T-cell (primary cell): ENCODE data around the gene HAVCR2. TPM values are rescaled to one million over a fixed set of nuclear protein-coding genes. Genes with fewer than 3 reads are reported as not detected.

Experiments
- ATAC-seq, 4 experiments: fragments of 200-7000 bp in 3 of 4; fragments of 150-1000 bp in 1 of 4; cut with Tn5 transposase; replicated peaks in 1 of 4; 1 replicate in 3 of 4; 2 replicates in 1 of 4; pipeline ENCODE4 v1.10.0; 2021; ENCODE audit warnings: moderate library complexity in 3 of 4, mild to moderate bottlenecking in 2 of 4, moderate number of reproducible peaks in 1 of 4
- CTCF ChIA-PET, 2 donors: fragments of 300-600 bp; sonication (Branson Sonifier 250); formaldehyde crosslinking; loops; one replicate each; lab custom pipeline; 2022; ENCODE audit warnings: antibody characterized with exemption in 2 of 2; lab: Charles Lee
- POLR2A ChIA-PET, 2 donors: fragments of 300-600 bp; sonication (Branson Sonifier 250); formaldehyde crosslinking; loops; one replicate each; lab custom pipeline; 2022; ENCODE audit warnings: antibody characterized with exemption in 2 of 2; lab: Charles Lee
- DNase-seq, 35 experiments: peaks; one replicate each; pipeline versions ENCODE4 v3.0.0 to v3.0.0-alpha.2; 2013 to 2023
- H3K27ac ChIP-seq: one replicate; pipeline ENCODE4 v1.5.1; 2013; ENCODE audit warnings: low read length
- H3K27me3 ChIP-seq, 2 experiments: replicated peaks in 1 of 2; 1 replicate in 1 of 2; 2 replicates in 1 of 2; pipeline versions ENCODE4 v1.6.1 to v1.7.0; 2013; ENCODE audit warnings: low read length in 1 of 2, mixed read lengths in 1 of 2; ENCODE audit not compliant: control insufficient read depth in 2 of 2, insufficient read depth in 2 of 2; ENCODE audit errors: extremely low read depth in 1 of 2
- H3K36me3 ChIP-seq, 2 donors: 1 replicate in 1 of 2; 2 replicates in 1 of 2; pipeline versions ENCODE4 v1.6.1 to v1.7.0; 2013; ENCODE audit warnings: low read length in 1 of 2; ENCODE audit not compliant: control insufficient read depth in 2 of 2, insufficient read depth in 1 of 2; ENCODE audit errors: extremely low read depth in 1 of 2
- H3K4me1 ChIP-seq, 2 experiments: 1 replicate in 1 of 2; 2 replicates in 1 of 2; pipeline versions ENCODE4 v1.6.1 to v1.7.0; 2013; ENCODE audit warnings: low read length in 2 of 2, mixed read lengths in 1 of 2; ENCODE audit not compliant: insufficient read depth in 2 of 2, control insufficient read depth in 1 of 2; ENCODE audit errors: extremely low read depth in 1 of 2
- H3K4me3 ChIP-seq, 2 donors: 1 replicate in 1 of 2; 2 replicates in 1 of 2; pipeline versions ENCODE4 v1.5.1 to v1.7.0; 2013; ENCODE audit warnings: mild to moderate bottlenecking in 2 of 2, low read length in 1 of 2, moderate library complexity in 1 of 2; ENCODE audit not compliant: control insufficient read depth in 1 of 2; ENCODE audit errors: extremely low read depth in 1 of 2
- H3K9me3 ChIP-seq: 2 replicates; pipeline ENCODE4 v1.7.0; 2013
- H3K27ac Mint-ChIP-seq, 2 donors: one replicate each; pipeline ENCODE4 v1.8.0; 2020 to 2021; ENCODE audit warnings: mild to moderate bottlenecking in 2 of 2, mixed read lengths in 2 of 2
- H3K27me3 Mint-ChIP-seq, 2 donors: one replicate each; pipeline ENCODE4 v1.8.0; 2021 to 2022; ENCODE audit warnings: mixed read lengths in 2 of 2
- H3K36me3 Mint-ChIP-seq: one replicate; pipeline ENCODE4 v1.8.0; 2021; ENCODE audit warnings: mixed read lengths
- H3K4me1 Mint-ChIP-seq, 3 donors: one replicate each; pipeline ENCODE4 v1.8.0; 2020 to 2022; ENCODE audit warnings: mixed read lengths in 3 of 3, mild to moderate bottlenecking in 1 of 3
- H3K4me3 Mint-ChIP-seq, 3 donors: one replicate each; pipeline ENCODE4 v1.8.0; 2020 to 2022; ENCODE audit warnings: mild to moderate bottlenecking in 3 of 3, mixed read lengths in 3 of 3, moderate library complexity in 3 of 3
- H3K9me3 Mint-ChIP-seq, 3 donors: one replicate each; pipeline ENCODE4 v1.8.0; 2020 to 2022; ENCODE audit warnings: mixed read lengths in 3 of 3
- WGBS: methylation state at CpG from one replicate; pipeline ENCODE4 v1.1.5; 2013; ENCODE audit warnings: missing lambda C conversion rate; ENCODE audit not compliant: insufficient coverage; 5-methylcytosine and 5-hydroxymethylcytosine counted together
- total RNA-seq, 35 experiments: library from RNA in 6 of 35; stranded (reverse) in 6 of 35; fragments of 120-200 nt in 1 of 35; gene quantifications; one replicate each; pipeline versions ENCODE4 v1.2.1 to v1.2.4 and lab custom pipeline; 2013 to 2026

HAVCR2 gene
- total RNA-seq, 5 donors from 2014 or later (not counting 1 experiment from before 2014, with no cell fraction given) = 2.2 to 4.6 (median 3.2) TPM

DNA sequence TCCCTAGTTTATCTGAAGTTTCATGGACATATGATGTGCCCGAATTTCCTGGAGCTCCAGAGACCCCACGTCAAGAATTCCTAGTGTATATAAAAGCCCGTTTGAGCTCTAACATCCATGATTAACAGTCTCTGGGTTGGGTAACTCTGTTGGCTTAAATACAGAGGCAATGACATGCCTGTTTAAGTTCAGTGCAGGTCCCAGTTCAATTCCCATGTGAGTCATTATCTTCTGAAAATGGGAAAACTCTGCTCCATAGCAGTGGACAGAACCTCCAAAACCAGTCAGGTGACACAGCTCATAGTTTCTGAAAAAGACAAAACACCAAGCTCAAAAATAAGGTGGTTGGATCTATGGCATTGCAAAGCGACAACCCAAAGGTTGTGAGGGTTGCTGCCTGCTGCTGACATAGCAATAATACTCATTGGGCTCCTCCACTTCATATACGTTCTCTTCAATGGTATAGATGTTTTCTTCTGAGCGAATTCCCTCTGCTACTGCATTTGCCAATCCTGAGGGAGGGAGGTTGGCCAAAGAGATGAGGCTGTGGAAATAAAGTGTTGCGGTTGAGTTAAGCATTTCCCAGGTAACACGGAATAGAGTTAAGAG is 22.0 kb downstream of the HAVCR2 start:
- Mint-ChIP-seq H3K27ac (no peak overlapping the region), H3K36me3 (peaks cover 19% of the 10 kb centered on the region), H3K9me3 (no peaks in the 10 kb centered on the region), H3K27me3 (no peaks in the 10 kb centered on the region), H3K4me1 (peaks cover 0 to 2% (median 0%) of the 10 kb centered on the region in 3 donors), H3K4me3 (no peak overlapping the region)
- H3K27me3 ChIP-seq = no peaks in the 10 kb centered on the region
- H3K4me1 ChIP-seq = no peaks in the 10 kb centered on the region
- H3K36me3 ChIP-seq = peaks cover 0 to 2% of the 10 kb centered on the region in 2 donors
- ChIA-PET POLR2A (interaction anchor here in 1 of 2 donors (0.6 kb wide), 1 partner anchor 748 kb away, joined by 4 read pairs; no protein-coding TSS in a partner anchor), CTCF (no interaction called here)
- no peak overlapping the region for H3K27ac ChIP-seq
- no peaks in the 10 kb centered on the region for H3K9me3 ChIP-seq
- ATAC-seq (no peak), DNase-seq (no peak)
- no peak overlapping the region for H3K4me3 ChIP-seq
- WGBS = 83% methylated on average over 1 of the region's 8 CpGs

DNA sequence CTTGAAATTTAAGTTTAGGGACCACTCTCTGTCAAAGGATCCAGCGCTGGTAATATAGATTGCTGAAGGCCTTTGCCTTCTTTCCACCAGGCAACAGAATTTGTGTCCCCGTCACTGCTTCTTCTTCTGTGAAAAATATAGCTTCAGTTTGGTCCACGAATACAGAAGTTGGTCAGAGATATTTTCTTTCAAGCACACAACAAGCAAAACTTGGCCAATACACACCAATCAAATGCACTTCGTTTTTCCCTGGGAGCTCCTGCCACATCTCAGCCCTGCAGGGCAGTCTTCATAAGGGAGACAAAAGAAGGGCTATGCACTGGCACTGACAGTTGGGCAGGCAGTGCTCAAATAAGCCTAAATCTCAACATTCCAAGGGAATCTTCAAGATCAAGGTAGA is 22.9 kb downstream of the HAVCR2 start:
- Mint-ChIP-seq H3K36me3 (peaks cover 14% of the 10 kb centered on the region), H3K27ac (no peak overlapping the region), H3K4me3 (no peak overlapping the region), H3K9me3 (no peaks in the 10 kb centered on the region), H3K4me1 (peaks cover 0 to 2% (median 0%) of the 10 kb centered on the region in 3 donors), H3K27me3 (no peaks in the 10 kb centered on the region)
- Histone ChIP-seq H3K9me3 (no peaks in the 10 kb centered on the region), H3K27me3 (no peaks in the 10 kb centered on the region), H3K36me3 (peaks cover 0 to 2% of the 10 kb centered on the region in 2 donors), H3K4me1 (no peaks in the 10 kb centered on the region), H3K4me3 (no peak overlapping the region), H3K27ac (no peak overlapping the region)
- no peak for DNase-seq
- WGBS = 87% methylated on average over 3 of the region's 4 CpGs
- ATAC-seq = no peak
- ChIA-PET POLR2A (interaction anchor here in 1 of 2 donors (0.6 kb wide), 1 partner anchor 10 kb away, joined by 3 read pairs; no protein-coding TSS in a partner anchor), CTCF (no interaction called here)

DNA sequence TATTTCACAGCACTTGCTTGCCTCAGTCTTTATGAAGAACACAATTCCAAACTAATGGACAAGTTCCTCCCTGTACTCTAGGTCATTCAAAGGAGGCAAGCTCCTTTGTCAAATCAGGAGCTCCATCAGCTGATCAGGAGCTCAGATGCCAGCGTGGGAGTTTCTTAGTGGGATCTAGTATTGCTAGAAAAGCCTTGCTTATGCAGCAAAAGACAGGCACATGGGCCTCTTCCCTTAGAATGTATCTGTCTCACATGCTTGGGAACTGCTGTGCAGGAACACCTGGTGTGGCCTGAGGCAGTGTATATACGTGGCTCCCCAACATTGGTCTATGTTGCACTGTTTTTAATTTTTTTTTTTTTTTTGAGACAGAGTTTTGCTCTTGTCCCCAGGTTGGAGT is 28.6 kb downstream of the HAVCR2 start:
- H3K4me3 Mint-ChIP-seq = no peak overlapping the region
- no peaks in the 10 kb centered on the region for H3K9me3 ChIP-seq
- ChIA-PET POLR2A (interaction anchor here in 1 of 2 donors (0.6 kb wide), 1 partner anchor 381 kb away, joined by 5 read pairs; no protein-coding TSS in a partner anchor), CTCF (interaction anchor here in 1 of 2 donors (0.7 kb wide), 1 partner anchor 19 kb away, joined by 3 read pairs; no protein-coding TSS in a partner anchor)
- H3K27me3 Mint-ChIP-seq = no peaks in the 10 kb centered on the region
- H3K4me3 ChIP-seq = no peak overlapping the region
- no peak overlapping the region for H3K27ac ChIP-seq
- DNase-seq (no peak), ATAC-seq (no peak)
- no peaks in the 10 kb centered on the region for H3K4me1 Mint-ChIP-seq
- no peak overlapping the region for H3K27ac Mint-ChIP-seq
- H3K4me1 ChIP-seq = no peaks in the 10 kb centered on the region
- no peaks in the 10 kb centered on the region for H3K9me3 Mint-ChIP-seq
- no peaks in the 10 kb centered on the region for H3K36me3 Mint-ChIP-seq
- 89% methylated on average over 1 of the region's 2 CpGs for WGBS
- no peaks in the 10 kb centered on the region for H3K36me3 ChIP-seq
- no peaks in the 10 kb centered on the region for H3K27me3 ChIP-seq

DNA sequence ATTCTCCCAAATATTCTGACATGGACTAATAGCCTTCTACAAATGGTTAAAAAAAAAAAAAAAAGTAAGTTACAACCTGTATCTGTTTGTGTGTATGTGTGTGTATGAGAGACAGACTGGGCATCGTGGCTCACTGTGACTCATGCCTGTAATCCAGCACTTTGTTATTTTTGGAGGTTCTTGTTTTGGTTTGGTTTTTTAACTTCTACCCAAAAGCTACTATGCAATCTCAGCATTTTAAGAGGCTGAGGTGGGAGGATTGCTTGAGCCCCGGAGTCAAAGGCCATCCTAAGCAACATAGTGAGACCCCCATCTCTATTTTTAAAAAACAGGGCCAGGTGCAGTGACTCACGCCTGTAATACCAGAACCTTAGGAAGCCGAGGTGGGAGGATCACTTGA is 32.3 kb downstream of the HAVCR2 start:
- Mint-ChIP-seq H3K4me1 (peaks cover 0 to 6% (median 0%) of the 10 kb centered on the region in 3 donors), H3K27ac (no peak overlapping the region), H3K27me3 (no peaks in the 10 kb centered on the region), H3K9me3 (no peaks in the 10 kb centered on the region), H3K36me3 (no peaks in the 10 kb centered on the region), H3K4me3 (no peak overlapping the region)
- WGBS = no CpG with 5 or more reads among the region's 4 CpGs
- DNase-seq = no peak
- Histone ChIP-seq H3K9me3 (no peaks in the 10 kb centered on the region), H3K27ac (no peak overlapping the region), H3K4me3 (no peak overlapping the region), H3K27me3 (no peaks in the 10 kb centered on the region), H3K36me3 (no peaks in the 10 kb centered on the region), H3K4me1 (no peaks in the 10 kb centered on the region)
- ChIA-PET CTCF (interaction anchor here in 1 of 2 donors (0.5 kb wide), 1 partner anchor 54 kb away, joined by 5 read pairs; no protein-coding TSS in a partner anchor), POLR2A (interaction anchor here (0.6 kb wide), 4 partner anchors 74 to 1066 kb away, joined by 3 to 5 read pairs (median 4); no protein-coding TSS in a partner anchor)
- ATAC-seq = no peak

DNA sequence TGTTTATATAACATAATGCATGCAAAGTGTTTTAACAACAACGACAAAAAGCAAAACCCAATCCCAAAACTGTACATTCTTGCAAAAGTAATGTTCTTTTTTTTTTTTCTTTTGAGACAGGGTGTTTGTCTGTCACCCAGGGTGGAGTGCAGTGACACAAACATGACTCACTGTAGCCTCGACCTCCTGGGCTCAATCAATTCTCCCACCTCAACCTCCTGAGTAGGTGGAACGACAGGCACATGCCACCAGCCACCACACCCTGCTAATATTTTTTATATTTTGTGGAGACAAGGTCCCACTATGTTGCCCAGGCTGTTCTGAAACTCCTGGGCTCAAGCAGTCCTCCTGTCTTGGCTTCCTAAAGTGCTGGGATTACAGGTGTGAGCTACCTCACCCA is 36.3 kb downstream of the HAVCR2 start:
- no peaks in the 10 kb centered on the region for H3K36me3 Mint-ChIP-seq
- H3K4me1 Mint-ChIP-seq = peaks cover 0 to 6% (median 0%) of the 10 kb centered on the region in 3 donors
- ATAC-seq = peak in 1 of 4 experiments; percentile 35
- no peak overlapping the region for H3K27ac ChIP-seq
- H3K27me3 ChIP-seq = no peaks in the 10 kb centered on the region
- no peak overlapping the region for H3K4me3 Mint-ChIP-seq
- no peak for DNase-seq
- WGBS = no CpG with 5 or more reads among the region's 3 CpGs
- POLR2A ChIA-PET = no interaction called here
- no peak overlapping the region for H3K4me3 ChIP-seq
- H3K4me1 ChIP-seq = no peaks in the 10 kb centered on the region
- no peaks in the 10 kb centered on the region for H3K36me3 ChIP-seq
- no peaks in the 10 kb centered on the region for H3K9me3 ChIP-seq
- no peaks in the 10 kb centered on the region for H3K27me3 Mint-ChIP-seq
- no peaks in the 10 kb centered on the region for H3K9me3 Mint-ChIP-seq
- no peak overlapping the region for H3K27ac Mint-ChIP-seq
- CTCF ChIA-PET = no interaction called here

DNA sequence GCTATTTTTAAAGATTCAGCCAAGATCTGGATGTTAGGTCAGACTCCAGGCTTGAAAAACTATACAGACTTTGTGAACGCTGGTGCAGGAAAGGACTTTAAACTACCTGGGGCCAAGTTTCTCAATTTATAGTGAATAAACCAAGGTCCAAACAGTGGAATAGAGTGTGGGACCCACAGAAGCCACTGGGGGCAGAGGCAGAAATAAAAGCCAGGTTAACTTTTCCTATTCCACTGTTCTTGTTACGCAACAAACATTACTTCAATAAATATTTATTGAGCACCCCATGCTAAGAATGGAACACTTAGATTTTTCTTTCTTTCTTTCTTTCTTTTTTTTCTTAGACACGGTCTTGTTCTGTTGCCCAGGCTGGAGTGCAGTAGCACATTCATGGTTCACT is 38.9 kb downstream of the HAVCR2 start:
- WGBS = 89% methylated on average over 3 of the region's 3 CpGs
- H3K36me3 Mint-ChIP-seq = no peaks in the 10 kb centered on the region
- CTCF ChIA-PET = no interaction called here
- H3K27me3 ChIP-seq = no peaks in the 10 kb centered on the region
- POLR2A ChIA-PET = no interaction called here
- H3K9me3 Mint-ChIP-seq = no peaks in the 10 kb centered on the region
- ATAC-seq = no peak
- no peaks in the 10 kb centered on the region for H3K36me3 ChIP-seq
- H3K27ac ChIP-seq = no peak overlapping the region
- no peaks in the 10 kb centered on the region for H3K27me3 Mint-ChIP-seq
- no peak overlapping the region for H3K4me3 ChIP-seq
- no peaks in the 10 kb centered on the region for H3K4me1 ChIP-seq
- no peaks in the 10 kb centered on the region for H3K9me3 ChIP-seq
- no peak for DNase-seq
- no peak overlapping the region for H3K4me3 Mint-ChIP-seq
- peaks cover 4 to 11% (median 6%) of the 10 kb centered on the region in 3 donors for H3K4me1 Mint-ChIP-seq
- no peak overlapping the region for H3K27ac Mint-ChIP-seq
